GDM1 (cell line): ENCODE data around the gene OR10A3.
A peak's percentile ranks its signal among the peaks of the same experiment; 100 is the strongest.
"Not testable (repeated sequence)": the region's sequence is repeated elsewhere in the genome, so short reads cannot be mapped to it uniquely, and the experiment has no call there.

Experiments
- DNase-seq: peaks from one replicate; lab custom pipeline; 2025; lab: John Stamatoyannopoulos, UW

OR10A3 gene, protein sequence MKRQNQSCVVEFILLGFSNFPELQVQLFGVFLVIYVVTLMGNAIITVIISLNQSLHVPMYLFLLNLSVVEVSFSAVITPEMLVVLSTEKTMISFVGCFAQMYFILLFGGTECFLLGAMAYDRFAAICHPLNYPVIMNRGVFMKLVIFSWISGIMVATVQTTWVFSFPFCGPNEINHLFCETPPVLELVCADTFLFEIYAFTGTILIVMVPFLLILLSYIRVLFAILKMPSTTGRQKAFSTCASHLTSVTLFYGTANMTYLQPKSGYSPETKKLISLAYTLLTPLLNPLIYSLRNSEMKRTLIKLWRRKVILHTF

DNA sequence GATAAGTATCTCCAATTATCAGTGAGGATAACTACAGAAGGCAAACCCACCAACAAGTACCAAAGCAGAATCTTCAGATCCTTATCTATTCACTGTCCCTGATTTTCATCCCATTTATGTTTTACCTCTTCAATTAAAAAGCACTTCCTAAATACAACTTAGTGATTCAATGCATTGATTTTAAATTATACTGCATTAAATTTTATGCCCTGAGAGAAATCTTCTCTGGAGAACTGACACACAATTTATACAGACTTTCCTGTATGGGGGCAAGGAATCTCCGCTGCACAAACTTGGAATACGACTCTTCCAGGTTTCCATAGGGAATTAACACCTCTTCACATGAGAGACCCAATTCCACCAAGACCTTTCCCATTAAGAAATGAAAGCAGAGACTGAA lies at the start of gene OR10A3:
Gene OR10A3 (minus strand): TSS at position 101 of the 400 bp plus-strand sequence. CDS start 2,188 bp downstream, outside the sequence.
- DNase-seq: no peak

DNA sequence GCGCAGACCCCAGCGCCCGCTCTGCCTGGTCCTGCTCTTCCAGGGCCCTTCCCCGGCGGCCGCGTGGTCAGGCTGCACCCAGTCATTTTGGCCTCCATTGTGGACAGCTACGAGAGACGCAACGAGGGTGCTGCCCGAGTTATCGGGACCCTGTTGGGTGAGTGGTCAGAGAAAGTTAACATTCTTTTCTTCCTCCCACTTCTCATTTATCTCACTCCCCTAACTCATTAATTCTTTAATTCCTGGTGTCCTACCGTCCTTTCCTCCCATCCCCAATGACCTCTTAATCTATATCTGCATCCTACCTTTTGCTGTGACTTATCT lies 46.0 kb upstream of the OR10A3 start:
- not testable (repeated sequence) for DNase-seq

DNA sequence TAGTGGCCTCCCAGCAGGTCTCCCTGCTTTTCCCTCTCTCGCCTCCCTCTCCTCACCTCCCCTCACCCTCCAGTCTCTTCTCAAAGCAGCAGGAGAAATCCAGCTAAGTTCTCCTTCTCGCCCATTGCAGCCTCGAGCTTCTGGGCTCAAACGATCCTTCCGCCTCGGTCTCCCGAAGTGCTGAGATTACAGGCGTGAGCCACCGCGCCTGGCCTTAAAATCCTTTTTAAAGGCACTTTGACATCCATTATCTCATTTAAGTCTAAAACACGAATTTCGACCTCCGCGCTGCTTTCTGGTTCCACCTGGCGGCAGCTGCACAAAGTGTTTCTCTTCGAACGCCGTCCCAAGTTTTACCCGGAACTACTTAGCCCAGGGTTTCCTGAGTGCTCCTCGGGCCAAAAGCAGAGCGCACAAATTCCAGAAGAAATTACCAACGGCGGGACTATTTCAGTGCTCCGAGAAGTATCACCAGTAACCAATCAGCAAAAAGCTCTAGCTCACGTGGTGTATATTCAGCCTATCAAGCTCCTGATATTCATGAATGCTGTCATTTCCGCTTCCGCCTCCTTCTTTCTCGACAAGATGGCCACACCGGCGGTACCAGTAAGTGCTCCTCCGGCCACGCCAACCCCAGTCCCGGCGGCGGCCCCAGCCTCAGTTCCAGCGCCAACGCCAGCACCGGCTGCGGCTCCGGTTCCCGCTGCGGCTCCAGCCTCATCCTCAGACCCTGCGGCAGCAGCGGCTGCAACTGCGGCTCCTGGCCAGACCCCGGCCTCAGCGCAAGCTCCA lies 45.5 kb upstream of the OR10A3 start, which contains the start of gene EIF3F:
Gene EIF3F (plus strand): TSS at position 570 of the 792 bp plus-strand sequence. CDS start 16 bp downstream, at position 586.
- DNase-seq: peak; percentile 95

DNA sequence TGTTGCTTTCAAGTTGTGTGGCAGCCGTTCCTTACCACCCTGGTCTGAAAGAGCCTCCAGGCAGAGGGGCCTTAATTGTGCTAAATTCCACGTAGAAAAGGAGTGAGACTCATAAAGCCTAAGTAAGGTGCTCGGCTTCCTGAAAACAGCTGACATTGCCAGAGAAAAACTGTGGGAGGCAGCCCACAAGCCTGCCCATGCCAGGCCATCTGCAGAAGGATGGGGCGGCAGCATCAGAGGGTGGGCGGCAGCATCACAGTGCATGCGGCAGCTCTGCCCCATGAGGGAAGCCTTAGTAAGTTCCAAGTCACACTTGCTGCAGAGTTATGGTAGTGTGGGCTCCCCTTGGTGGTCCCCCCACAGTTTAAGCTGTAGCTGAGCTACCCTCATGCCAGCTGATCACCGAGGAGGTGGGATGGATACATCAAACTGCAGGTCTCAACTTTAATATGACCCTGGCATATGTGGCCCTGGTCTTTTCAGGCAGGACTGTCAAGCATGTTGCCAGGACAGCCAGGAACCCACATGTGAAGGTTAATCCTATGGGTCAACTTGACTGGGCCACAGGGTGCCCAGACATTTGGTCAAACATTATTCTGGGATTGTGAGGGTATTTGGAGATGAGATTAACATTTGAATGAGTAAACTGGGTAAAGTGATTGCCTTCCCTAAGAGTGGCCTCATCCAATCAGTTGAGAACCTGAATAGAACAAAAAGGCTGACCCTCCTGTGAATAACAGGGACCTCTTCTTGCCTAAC lies 42.5 kb upstream of the OR10A3 start:
- DNase-seq: no peak

DNA sequence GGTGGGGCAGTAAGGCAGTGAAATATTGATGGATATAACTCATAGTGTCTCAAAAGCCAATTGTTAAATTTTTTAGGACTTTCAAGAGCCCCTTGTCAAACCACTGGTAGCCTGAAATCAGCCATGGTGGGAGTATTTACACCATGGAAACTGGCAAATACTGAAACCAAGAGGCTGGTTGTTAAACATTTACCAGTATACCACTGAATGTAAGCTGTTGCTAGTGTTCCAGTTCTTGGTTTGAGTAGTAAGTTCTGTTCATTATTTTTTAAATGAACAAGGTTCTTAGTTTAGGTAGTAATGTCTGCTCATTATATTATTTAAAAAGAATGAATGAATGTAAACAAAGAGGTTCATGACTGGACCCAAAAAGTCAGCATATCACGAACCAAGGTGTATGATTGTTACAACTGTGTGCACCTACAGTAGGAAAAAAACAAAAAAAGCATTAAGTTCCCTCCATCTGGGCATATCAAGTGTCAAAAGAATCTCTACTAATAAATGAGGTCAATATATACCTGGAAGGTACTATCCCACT lies 41.1 kb upstream of the OR10A3 start:
- DNase-seq: no peak

DNA sequence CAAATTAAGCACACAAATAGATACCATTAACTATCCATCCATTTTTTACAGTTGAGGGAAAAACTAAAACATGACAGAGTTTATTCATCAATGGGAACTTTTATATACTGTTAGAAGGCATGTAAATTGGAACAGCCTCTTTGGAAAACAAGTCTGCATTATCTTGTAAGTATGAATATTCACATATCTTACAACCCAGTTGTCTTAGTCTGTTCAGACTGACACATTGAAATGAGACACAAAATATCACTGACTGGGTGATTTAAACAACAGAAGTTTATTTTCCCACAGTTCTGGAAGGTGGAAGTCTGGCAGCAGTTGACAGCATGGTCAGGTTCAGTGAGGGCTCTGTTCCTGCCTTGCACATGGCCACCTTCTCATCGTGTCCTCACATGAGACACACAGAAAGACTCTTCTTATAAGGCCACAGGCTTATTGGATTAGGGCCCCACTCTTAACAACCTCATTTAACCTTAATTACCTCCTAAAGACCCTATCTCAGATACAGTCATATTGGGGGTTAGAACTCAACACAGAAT lies 40.2 kb upstream of the OR10A3 start:
- no peak for DNase-seq

DNA sequence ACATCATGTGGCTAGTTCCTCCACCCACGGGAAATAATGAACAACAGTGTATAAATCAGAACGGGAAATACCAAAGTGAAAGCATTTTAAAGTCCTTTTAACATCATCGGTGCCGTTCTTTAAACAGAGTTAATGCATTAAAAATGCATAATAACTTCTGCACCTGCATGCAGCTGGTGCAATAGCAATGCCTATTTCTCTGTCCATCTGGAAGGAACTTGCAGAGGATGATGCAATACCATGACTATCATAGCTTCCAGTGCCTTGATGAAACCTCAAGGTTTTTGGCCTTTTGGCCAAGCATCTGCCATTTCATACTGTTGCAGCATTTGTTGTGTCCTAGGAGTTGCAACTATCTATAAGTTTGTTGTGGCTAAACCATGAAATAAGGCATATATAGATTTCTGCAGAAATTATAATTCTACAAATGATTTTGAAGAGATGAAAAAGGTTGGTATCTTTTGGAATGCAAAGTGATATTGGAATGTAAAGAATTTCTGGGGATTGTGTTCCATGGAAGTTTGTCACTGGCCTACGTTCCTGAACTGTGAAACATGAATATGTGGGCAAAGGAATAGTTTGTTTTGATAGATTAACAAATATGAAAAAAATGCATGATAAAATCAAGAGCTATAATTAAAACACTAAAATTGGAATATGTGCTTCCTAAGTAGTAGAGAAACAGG lies 35.9 kb upstream of the OR10A3 start:
- no peak for DNase-seq

DNA sequence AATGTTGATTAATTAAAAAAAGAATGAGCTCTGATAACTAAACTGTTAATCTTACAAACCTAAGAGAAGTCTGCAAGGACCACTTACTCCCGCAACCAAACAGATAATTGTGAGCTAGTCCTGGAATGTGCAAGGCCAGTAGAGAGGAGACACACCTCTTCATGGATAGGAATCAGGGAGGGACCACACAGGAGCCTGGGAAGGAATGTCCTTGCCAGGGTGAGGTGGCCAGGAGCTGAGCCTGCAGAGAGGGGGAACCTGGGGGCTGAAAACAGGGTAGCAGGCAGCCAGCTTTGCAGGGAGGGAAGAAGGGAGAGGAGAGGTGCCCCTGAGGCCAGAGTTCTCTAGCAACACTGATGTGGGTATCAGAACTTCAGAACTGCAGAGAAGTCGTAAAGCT lies 33.2 kb upstream of the OR10A3 start:
- no peak for DNase-seq

DNA sequence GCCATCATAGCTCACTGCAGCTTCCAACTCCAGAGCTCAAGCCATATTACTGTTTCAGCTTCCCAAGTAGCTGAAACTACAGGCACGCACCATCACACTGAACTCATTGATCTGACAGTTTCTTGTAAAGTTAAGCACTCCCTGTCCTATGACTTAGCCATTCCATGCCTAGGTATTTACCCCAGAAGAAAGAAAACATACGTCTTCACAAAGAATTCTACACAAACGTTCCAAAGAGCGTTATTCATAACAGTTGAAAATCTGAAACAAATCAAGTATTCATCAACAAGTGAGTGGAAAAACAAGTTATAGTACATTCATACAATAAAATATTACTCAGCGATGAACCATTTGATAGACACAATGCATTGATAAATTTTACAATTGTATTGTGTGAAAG lies 31.5 kb upstream of the OR10A3 start:
- no peak for DNase-seq

DNA sequence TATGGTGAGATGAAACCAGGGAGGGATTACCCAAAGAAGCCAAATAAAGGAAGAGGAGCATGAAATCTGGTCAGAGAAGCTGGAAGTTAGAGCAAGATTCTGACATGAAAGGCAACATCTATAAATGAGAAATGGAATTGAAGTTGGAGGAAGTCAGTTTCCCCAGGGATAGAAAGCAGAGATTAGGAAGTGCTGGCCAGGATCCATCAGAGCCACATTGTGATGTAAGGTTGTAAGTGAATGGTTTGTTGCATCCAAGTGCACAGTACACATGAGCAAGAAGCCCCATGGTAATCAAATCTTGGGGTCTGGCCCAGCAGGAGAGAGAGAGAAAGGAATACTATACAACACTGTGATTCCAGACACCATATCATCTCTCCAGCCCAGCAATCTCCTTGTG lies 30.3 kb upstream of the OR10A3 start:
- no peak for DNase-seq

DNA sequence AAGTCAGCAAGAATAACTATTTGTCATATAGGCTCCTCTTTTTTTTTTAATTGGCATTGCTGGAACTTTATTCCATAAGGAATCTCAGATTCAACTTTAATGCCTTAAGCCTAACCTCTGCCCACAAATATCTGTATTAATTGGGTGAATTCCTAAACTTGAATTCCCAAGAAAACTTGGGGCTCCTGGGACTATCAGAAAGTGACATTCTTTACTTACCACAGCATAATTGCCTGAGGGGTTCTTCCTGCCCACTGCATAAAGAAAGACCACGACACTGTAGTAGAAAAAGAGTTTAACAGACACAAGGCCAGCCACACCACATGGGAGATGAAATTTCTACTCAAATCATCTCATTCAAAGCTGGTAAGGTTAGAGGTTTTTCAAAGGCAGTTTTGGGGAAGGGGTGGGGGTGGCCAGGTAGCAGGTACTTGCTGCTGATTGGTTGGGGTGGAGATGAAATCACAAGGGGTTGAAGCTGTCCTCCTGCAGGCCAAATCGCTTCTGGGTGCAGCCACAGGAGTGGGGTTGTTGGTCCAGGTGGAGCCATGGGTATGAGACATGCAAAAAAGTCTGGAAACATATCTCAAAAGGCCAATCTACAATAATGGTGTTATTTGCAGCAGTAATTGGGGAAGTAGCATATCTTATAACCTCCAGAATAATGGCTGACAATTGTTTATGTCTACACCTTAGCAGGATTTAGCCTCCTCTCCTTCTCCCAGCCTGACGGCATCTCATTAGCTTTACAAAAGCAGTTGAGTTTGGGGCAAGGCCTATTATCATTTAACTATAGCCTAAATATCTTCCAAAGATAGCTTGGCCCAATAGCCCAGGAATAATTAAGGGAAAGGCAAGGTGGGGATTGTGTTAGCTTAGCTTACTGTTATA lies 28.5 kb upstream of the OR10A3 start:
- DNase-seq: no peak

DNA sequence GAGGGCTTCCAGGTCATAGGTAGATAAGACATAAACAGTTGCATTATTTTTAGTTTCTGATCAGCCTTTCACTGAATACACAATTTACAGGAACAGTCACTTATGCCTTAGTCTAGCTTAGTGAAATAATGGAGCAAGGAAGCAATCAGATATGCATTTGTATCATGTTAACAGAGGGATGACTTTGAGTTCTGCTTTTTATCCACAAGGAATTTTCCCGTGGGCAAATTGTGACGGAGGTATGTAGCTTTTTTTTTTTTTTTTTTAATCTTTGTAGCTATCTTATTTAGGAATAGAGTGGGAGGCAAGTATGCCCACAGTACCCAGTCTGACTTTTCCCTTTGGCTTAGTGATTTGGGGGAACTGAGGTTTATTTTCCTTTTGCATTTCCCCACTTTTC lies 27.2 kb upstream of the OR10A3 start:
- DNase-seq: no peak

DNA sequence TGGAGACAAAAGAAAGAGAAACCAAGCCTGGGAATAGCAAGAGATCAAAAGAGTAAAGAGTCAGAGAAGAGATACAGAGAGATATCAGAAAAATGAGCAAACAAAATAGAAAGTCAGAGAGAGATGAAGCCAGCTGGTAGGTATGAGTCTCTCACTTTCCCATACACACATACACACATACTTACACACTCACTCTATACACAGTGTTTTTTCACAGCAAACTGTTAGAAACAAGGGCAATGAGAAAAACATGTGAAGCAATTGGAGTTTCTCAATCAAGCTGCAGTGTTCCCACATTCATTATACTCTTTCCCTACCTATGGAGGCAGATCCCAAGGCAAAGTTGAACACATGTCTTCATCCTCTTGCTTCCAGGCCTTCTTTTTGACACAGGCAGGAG lies 26.3 kb upstream of the OR10A3 start:
- no peak for DNase-seq

DNA sequence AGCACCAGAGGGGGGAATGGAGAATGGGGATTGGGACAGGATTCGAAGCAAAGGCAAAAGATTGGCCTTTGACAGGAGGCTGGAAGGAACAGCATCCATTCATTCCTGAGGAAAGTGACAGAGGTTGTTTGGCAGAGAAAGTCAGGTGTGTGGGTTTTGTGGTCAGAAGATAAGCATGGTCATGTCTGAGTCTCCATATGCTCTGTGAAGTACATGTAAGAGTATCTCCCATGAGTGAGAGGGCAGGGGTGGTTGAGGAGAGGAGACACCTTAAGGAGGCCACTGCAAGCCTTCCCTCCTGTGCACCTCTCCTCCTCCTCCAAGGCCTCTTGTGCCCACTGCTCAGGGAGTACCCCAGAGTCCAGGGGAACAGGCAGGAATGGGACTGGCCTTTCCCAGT lies 25.6 kb upstream of the OR10A3 start:
- no peak for DNase-seq

DNA sequence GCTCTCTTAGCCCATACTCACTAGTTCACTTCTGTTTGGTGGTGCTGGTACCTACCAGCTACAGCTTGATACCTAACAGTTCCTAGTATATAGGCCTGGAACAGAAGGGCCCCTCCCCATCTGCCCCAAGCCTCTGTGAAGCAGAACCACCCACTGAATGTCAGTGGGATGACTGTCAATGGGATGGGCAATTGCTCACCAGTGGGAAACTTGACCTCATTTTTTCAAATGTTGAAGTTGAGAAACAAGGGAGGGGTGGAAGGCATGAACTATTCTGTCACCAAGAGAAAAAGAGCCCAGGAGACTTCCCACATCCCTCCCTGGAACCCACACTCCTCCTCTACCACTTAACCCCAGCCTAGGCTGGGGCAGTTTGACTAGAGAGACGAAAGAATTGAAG lies 23.9 kb upstream of the OR10A3 start, which contains the start of gene NLRP10:
Gene NLRP10 (minus strand): TSS at position 62 of the 400 bp plus-strand sequence. CDS start 1,952 bp downstream, outside the sequence.
- no peak for DNase-seq

DNA sequence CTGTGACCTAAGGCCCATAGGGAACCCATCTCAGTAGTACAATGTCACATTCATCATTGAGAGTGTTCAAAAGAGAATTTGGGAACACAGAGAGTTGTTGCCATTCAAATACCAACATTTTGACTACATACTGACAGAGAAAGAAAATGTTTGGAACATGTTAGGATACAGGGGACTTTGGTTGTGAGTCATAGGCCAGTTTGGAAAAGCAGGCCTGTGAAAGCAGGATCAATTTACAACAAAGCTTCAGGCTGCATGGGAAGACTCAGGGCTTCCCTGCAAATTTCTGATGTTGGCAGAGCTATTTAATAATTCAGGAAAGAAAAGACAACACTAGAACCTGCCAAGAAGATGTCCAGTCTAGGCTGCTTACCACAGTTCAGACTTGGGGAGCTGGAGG lies 23.4 kb upstream of the OR10A3 start:
- DNase-seq: no peak

DNA sequence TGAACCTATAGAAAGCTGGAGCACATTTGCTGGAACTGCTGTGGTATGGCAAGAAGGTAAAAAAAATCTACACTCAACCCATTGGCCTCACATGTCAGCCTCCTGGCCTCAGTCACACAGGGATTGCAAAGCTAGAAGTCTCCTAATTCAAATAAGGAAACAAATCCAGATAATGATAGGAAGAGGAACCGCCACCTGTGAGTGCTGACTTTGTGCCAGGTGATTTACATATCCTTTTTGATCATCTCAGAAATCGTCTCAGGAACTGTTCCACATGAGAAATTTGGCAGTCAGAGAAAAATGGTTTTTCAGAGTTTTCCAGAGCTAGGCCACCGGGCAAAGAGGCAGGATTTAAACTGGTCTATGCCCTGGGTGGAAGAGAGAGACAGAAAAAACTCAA lies 22.8 kb upstream of the OR10A3 start:
- DNase-seq: no peak

DNA sequence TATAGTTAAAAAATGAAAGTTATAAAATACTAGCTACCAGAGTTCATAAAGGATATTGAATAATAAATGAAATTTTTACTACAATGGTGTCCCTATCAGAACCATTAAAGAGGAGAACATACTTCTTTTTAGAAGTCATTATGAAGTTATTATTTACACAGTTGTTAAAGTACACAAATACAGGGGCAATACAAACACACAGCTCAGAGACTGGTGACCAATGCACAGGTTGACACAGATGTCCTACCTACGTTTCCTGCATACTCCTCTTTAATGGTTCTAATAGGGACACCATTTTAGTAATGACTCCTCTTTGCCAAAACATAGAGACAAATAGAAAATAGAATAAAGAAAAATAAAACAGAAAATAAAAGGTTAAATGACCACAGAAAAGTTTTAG lies 13.7 kb upstream of the OR10A3 start:
- no peak for DNase-seq

DNA sequence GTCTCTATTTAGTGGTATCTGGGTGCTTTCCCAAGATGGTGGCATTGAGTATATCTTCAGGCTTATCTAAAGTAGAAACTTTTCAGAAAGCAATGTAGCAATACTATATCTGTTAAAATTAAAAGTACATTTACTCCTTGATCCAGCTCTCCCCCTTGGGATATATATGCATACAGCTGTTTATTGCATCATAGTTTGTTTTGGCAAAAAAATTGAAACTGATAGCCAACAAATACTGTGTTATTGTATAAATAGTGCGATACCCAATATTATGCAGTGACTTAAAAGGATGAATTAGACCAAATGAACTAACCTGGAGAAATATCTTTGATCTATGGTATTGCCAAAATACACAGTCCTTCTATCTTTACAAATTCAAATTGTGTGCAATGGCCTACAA lies 8.4 kb upstream of the OR10A3 start:
- DNase-seq: no peak

DNA sequence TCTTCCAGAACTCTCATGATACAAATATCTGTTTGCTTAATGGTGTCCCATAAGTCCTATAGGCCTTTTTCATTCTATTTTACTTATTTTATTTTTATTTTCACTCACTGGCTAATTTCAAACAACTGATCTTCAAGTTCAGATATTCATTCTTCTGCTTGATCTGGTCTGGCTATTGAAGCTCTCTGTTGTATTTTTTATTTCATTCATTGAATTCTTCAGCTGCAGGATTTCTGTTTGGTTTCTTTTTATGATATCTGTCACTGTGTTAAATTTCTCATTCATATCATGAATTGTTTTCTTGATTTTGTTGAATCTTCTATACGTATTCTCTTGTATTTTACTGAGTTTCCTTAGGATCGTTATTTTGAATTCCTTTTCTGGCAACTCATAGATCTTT lies 2.6 kb upstream of the OR10A3 start:
- DNase-seq: no peak

DNA sequence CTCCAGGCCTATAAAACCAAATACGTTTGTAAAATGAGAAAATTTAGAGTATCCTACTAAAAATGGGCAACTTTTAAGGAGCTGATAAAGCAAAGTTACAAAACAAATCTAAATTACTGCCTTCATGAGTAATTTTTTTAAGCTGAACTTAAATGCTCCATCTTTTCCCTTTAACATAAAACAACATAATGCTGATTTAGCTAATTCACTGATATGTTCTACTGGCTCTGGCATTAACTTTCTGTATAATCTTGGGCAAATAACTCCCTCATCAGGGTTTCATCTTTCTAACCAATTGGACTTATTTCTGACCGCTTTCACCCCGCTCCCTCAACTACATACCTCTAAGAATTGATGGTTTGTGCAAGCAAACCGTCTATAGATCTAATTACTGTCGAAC lies 362 bp downstream of the OR10A3 start:
- DNase-seq: no peak
